Loucy (cell line): ENCODE measurements around the gene BABAM2.

Experiments
- H2AFZ ChIP-seq: fragments of 200-600 bp; sonication (generic); 2 replicates; pipeline ENCODE4 v1.6.0; 2016; ENCODE audit warnings: antibody characterized with exemption, mild to moderate bottlenecking, low read length, moderate library complexity
- H3F3A ChIP-seq: fragments of 200-600 bp; 2 replicates; pipeline ENCODE4 v1.6.0; 2016; ENCODE audit warnings: antibody characterized with exemption, low read depth, mild to moderate bottlenecking
- H3K27me3 ChIP-seq: fragments of 200-600 bp; sonication (generic); 2 replicates; pipeline ENCODE4 v1.6.1; 2014; ENCODE audit warnings: low read length, mild to moderate bottlenecking; ENCODE audit not compliant: insufficient read depth, poor library complexity, severe bottlenecking
- H3K36me3 ChIP-seq: fragments of 200-600 bp; sonication (generic); 2 replicates; pipeline ENCODE4 v1.6.1; 2016; ENCODE audit warnings: low read length; ENCODE audit not compliant: insufficient read depth
- H3K4me1 ChIP-seq: fragments of 200-600 bp; sonication (generic); 2 replicates; pipeline ENCODE4 v1.5.1; 2014; ENCODE audit warnings: low read length, mild to moderate bottlenecking; ENCODE audit not compliant: insufficient read depth, poor library complexity, severe bottlenecking
- H3K4me2 ChIP-seq: fragments of 200-600 bp; sonication (generic); 2 replicates; pipeline ENCODE4 v1.6.0; 2014; ENCODE audit warnings: antibody characterized with exemption, low read length, low read depth, mild to moderate bottlenecking; ENCODE audit not compliant: poor library complexity, severe bottlenecking
- H3K4me3 ChIP-seq: fragments of 200-600 bp; sonication (generic); 2 replicates; pipeline ENCODE4 v1.5.1; 2014; ENCODE audit warnings: low read length, mild to moderate bottlenecking, mixed read lengths; ENCODE audit not compliant: poor library complexity, severe bottlenecking
- H3K79me2 ChIP-seq: fragments of 200-600 bp; sonication (generic); 2 replicates; pipeline ENCODE4 v1.6.1; 2014; ENCODE audit warnings: low read length; ENCODE audit not compliant: insufficient read depth
- H3K9ac ChIP-seq: fragments of 200-600 bp; sonication (generic); 2 replicates; pipeline ENCODE4 v1.6.0; 2014; ENCODE audit warnings: mild to moderate bottlenecking, low read depth, low read length, moderate library complexity; ENCODE audit not compliant: poor library complexity, severe bottlenecking
- H3K9me2 ChIP-seq: fragments of 200-600 bp; sonication (generic); replicated peaks from 2 replicates; pipeline ENCODE4 v1.6.1; 2016; ENCODE audit warnings: low read depth, low read length, mixed read lengths
- H3K9me3 ChIP-seq: fragments of 200-600 bp; sonication (generic); 2 replicates; pipeline ENCODE4 v1.6.1; 2014; ENCODE audit warnings: mild to moderate bottlenecking, antibody characterized with exemption, low read length, low read depth; ENCODE audit not compliant: insufficient read depth
- H4K20me1 ChIP-seq: fragments of 200-600 bp; sonication (generic); 2 replicates; pipeline ENCODE4 v1.6.0; 2014; ENCODE audit warnings: antibody characterized with exemption, low read length, mild to moderate bottlenecking; ENCODE audit not compliant: insufficient read depth, poor library complexity, severe bottlenecking
- EZH2phosphoT487 ChIP-seq: fragments of 200-600 bp; IDR thresholded peaks from 2 replicates; pipeline ENCODE4 v1.6.1; 2018; ENCODE audit warnings: antibody characterized with exemption, mild to moderate bottlenecking, moderate library complexity, borderline replicate concordance
- TF ChIP-seq, protein P1 (sequence below): fragments of 200-600 bp; sonication (generic); conservative IDR thresholded peaks from 2 replicates; pipeline ENCODE4 v1.5.1; 2014; ENCODE audit warnings: mild to moderate bottlenecking, antibody characterized with exemption, low read length

The BABAM2 gene

GRCh38 chr2:28096421-28096820 is 205.9 kb downstream of the BABAM2 start:
- Histone ChIP-seq H3K27me3 (no peaks in the 10 kb centered on the region), H3K9ac (no peak overlapping the region), H2AFZ (no peak overlapping the region), H3K79me2 (no peaks in the 10 kb centered on the region), H3K4me2 (no peak overlapping the region), H3F3A (no peaks in the 10 kb centered on the region), H3K4me3 (no peak overlapping the region), H3K4me1 (no peaks in the 10 kb centered on the region), H4K20me1 (no peaks in the 10 kb centered on the region), H3K36me3 (no peaks in the 10 kb centered on the region), H3K9me3 (no peaks in the 10 kb centered on the region), H3K9me2 (no peaks in the 10 kb centered on the region)
- TF ChIP-seq EZH2phosphoT487: no peak
- TF ChIP-seq, protein P1, sequence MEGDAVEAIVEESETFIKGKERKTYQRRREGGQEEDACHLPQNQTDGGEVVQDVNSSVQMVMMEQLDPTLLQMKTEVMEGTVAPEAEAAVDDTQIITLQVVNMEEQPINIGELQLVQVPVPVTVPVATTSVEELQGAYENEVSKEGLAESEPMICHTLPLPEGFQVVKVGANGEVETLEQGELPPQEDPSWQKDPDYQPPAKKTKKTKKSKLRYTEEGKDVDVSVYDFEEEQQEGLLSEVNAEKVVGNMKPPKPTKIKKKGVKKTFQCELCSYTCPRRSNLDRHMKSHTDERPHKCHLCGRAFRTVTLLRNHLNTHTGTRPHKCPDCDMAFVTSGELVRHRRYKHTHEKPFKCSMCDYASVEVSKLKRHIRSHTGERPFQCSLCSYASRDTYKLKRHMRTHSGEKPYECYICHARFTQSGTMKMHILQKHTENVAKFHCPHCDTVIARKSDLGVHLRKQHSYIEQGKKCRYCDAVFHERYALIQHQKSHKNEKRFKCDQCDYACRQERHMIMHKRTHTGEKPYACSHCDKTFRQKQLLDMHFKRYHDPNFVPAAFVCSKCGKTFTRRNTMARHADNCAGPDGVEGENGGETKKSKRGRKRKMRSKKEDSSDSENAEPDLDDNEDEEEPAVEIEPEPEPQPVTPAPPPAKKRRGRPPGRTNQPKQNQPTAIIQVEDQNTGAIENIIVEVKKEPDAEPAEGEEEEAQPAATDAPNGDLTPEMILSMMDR: no peak

DNA sequence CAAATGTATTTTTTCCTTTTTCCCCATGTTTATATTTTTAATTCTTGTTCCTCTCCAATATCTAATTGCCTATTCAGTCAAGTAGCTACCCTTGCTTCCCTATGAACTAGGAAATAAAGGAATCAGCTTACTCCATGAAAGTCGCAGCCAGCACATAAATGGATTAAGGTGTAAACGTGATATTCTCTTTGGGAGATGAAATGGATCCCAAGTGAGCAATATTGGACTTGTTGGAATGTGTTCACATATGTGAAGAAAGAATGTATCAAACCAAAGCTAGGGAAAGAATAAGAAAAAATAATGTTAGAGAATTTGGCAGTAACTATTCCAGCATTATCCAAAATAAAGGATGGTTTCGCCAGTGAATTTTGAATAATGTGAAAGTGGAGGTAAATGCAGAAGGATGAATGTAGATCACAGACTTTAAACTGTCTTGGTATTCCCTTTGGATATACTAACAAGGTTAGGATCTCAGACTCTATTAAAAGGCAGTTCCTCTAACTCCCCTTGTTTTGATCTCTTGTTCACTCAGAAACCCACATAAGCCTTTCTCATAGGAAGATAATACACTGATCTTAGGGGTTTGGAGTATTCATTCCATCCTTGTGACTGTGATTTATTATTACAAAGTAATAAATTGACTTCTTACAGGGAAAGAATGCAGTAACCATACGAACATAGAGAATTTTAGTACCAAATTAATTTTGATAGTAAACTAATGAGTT is 208.1 kb downstream of the BABAM2 start:
- no peak for TF ChIP-seq EZH2phosphoT487
- no peak overlapping the region for H3K4me2 ChIP-seq

GRCh38 chr2:28101123-28101522 is 210.6 kb downstream of the BABAM2 start:
- H3K36me3 ChIP-seq: no peaks in the 10 kb centered on the region
- TF ChIP-seq, protein P1: no peak
- no peak for TF ChIP-seq EZH2phosphoT487
- H3K79me2 ChIP-seq: no peaks in the 10 kb centered on the region
- H4K20me1 ChIP-seq: no peaks in the 10 kb centered on the region
- H2AFZ ChIP-seq: no peak overlapping the region
- H3K9me2 ChIP-seq: no peaks in the 10 kb centered on the region
- H3K9ac ChIP-seq: no peak overlapping the region
- H3K4me1 ChIP-seq: peaks cover 15% of the 10 kb centered on the region
- H3K27me3 ChIP-seq: no peaks in the 10 kb centered on the region
- H3K9me3 ChIP-seq: no peaks in the 10 kb centered on the region
- no peak overlapping the region for H3K4me3 ChIP-seq
- no peaks in the 10 kb centered on the region for H3F3A ChIP-seq
- no peak overlapping the region for H3K4me2 ChIP-seq

More for the DNA sequence above, 208.1 kb downstream of the BABAM2 start:
- Histone ChIP-seq H3K27me3 (no peaks in the 10 kb centered on the region), H3K9ac (no peak overlapping the region), H3F3A (no peaks in the 10 kb centered on the region), H3K79me2 (no peaks in the 10 kb centered on the region), H3K4me3 (no peak overlapping the region), H2AFZ (no peak overlapping the region), H4K20me1 (no peaks in the 10 kb centered on the region), H3K9me2 (no peaks in the 10 kb centered on the region), H3K36me3 (no peaks in the 10 kb centered on the region), H3K4me1 (peaks cover 15% of the 10 kb centered on the region), H3K9me3 (no peaks in the 10 kb centered on the region)

- no peaks in the 10 kb centered on the region for H3K27me3 ChIP-seq
- no peaks in the 10 kb centered on the region for H3K9me2 ChIP-seq
- no peak overlapping the region for H2AFZ ChIP-seq
- H3K36me3 ChIP-seq: no peaks in the 10 kb centered on the region
- peaks cover 15% of the 10 kb centered on the region for H3K4me1 ChIP-seq
- H3K9me3 ChIP-seq: no peaks in the 10 kb centered on the region
- no peak overlapping the region for H3K4me2 ChIP-seq
- TF ChIP-seq EZH2phosphoT487: no peak
- TF ChIP-seq, protein P1: no peak
- H3F3A ChIP-seq: no peaks in the 10 kb centered on the region
- no peaks in the 10 kb centered on the region for H3K79me2 ChIP-seq
- H3K4me3 ChIP-seq: no peak overlapping the region
- no peak overlapping the region for H3K9ac ChIP-seq
- no peaks in the 10 kb centered on the region for H4K20me1 ChIP-seq
Observed at GRCh38 chr2:28101892-28102291, 211.4 kb downstream of the BABAM2 start.
